A549 (cell line): ENCODE data around the gene MUCL3.

Experiments
- BHLHE40 ChIP-seq: IDR thresholded peaks from 2 replicates; pipeline ENCODE4 v1.6.1; 2012; ENCODE audit warnings: low read depth, low read length, inconsistent platforms
- CTCF ChIP-seq: fragments of >200 bp; sonication (Bioruptor Twin); formaldehyde crosslinking; IDR thresholded peaks from 3 replicates; pipeline ENCODE4 v1.5.1; 2016
- EHMT2 ChIP-seq: fragments of 200-600 bp; sonication (generic); IDR thresholded peaks from 2 replicates; pipeline ENCODE4 v1.6.1; 2016; ENCODE audit warnings: antibody characterized with exemption, low read depth, mild to moderate bottlenecking, moderate library complexity
- MAZ ChIP-seq: fragments of 150-350 bp; IDR thresholded peaks from 2 replicates; pipeline ENCODE4 v1.6.1; 2014; ENCODE audit warnings: antibody characterized with exemption, low read depth, low read length, borderline replicate concordance
- PHF8 ChIP-seq: fragments of 200-600 bp; sonication (generic); IDR thresholded peaks from 2 replicates; pipeline ENCODE4 v1.6.1; 2016; ENCODE audit warnings: low read depth, mild to moderate bottlenecking, antibody characterized with exemption, moderate library complexity, borderline replicate concordance
- SMC3 ChIP-seq: fragments of >200 bp; sonication (Bioruptor Twin); formaldehyde crosslinking; IDR thresholded peaks from 3 replicates; pipeline ENCODE4 v1.6.1; 2018; ENCODE audit warnings: inconsistent platforms

GRCh38 chr6:30914076-30914853 is 26.5 kb upstream of the MUCL3 start, which contains the start of gene VARS2:
- TF ChIP-seq CTCF (peak; percentile 44; the same call in 2 of the 3 replicates), MAZ (no peak), BHLHE40 (no peak), PHF8 (peak; percentile 56; the same call in 1 of the 2 replicates), SMC3 (no peak; the same call in 1 of the 3 replicates), EHMT2 (no peak)
